Neural progenitor cell (in vitro differentiated cells): Measurements from ENCODE around the gene STPG1. TPM values are rescaled to one million over a fixed set of nuclear protein-coding genes. Genes with fewer than 3 reads are reported as not detected.

ENCODE experiments used
- DNase-seq: peaks from one replicate; pipeline ENCODE4 v3.0.0-alpha.2; 2016; ENCODE audit warnings: low spot score
- H2AFZ ChIP-seq: fragments of 200-600 bp; sonication (generic); replicated peaks from 2 replicates; pipeline ENCODE4 v1.6.1; 2016; ENCODE audit warnings: antibody characterized with exemption
- H3F3A ChIP-seq: fragments of 200-600 bp; sonication (generic); 2 replicates; pipeline ENCODE4 v1.6.1; 2016; ENCODE audit warnings: antibody characterized with exemption, low read depth
- H3K27ac ChIP-seq: fragments of 200-600 bp; sonication (generic); 2 replicates; pipeline ENCODE4 v1.5.1; 2016; ENCODE audit warnings: mild to moderate bottlenecking
- H3K27me3 ChIP-seq: fragments of 200-600 bp; sonication (generic); 2 replicates; pipeline ENCODE4 v1.6.1; 2016; ENCODE audit warnings: mild to moderate bottlenecking, moderate library complexity
- H3K36me3 ChIP-seq: fragments of 200-600 bp; sonication (generic); 2 replicates; pipeline ENCODE4 v1.5.1; 2016
- H3K4me1 ChIP-seq: fragments of 200-600 bp; sonication (generic); 2 replicates; pipeline ENCODE4 v1.6.1; 2016; ENCODE audit warnings: mixed run types
- H3K4me2 ChIP-seq: fragments of 200-600 bp; sonication (generic); 2 replicates; pipeline ENCODE4 v1.6.1; 2016
- H3K4me3 ChIP-seq: fragments of 200-600 bp; sonication (generic); 2 replicates; pipeline ENCODE4 v1.5.1; 2016
- H3K79me2 ChIP-seq: fragments of 200-600 bp; sonication (generic); 2 replicates; pipeline ENCODE4 v1.6.1; 2016; ENCODE audit warnings: low read depth
- H3K9ac ChIP-seq: fragments of 200-600 bp; sonication (generic); 2 replicates; pipeline ENCODE4 v1.6.1; 2016
- H3K9me3 ChIP-seq: fragments of 200-600 bp; sonication (generic); 2 replicates; pipeline ENCODE4 v1.5.1; 2016; ENCODE audit warnings: low read depth
- H4K20me1 ChIP-seq: fragments of 200-600 bp; sonication (generic); 2 replicates; pipeline ENCODE4 v1.6.1; 2016; ENCODE audit warnings: low read depth
- H3K27ac Mint-ChIP-seq: 3 replicates; pipeline ENCODE4 v1.8.0; 2021; ENCODE audit warnings: mixed read lengths
- H3K27me3 Mint-ChIP-seq: 2 replicates; pipeline ENCODE4 v1.8.0; 2022; ENCODE audit warnings: low read depth, mild to moderate bottlenecking, inconsistent platforms, moderate library complexity, mixed read lengths; ENCODE audit not compliant: insufficient read depth
- H3K36me3 Mint-ChIP-seq: 3 replicates; pipeline ENCODE4 v1.8.0; 2021; ENCODE audit warnings: mixed read lengths
- H3K4me1 Mint-ChIP-seq: 3 replicates; pipeline ENCODE4 v1.8.0; 2021; ENCODE audit warnings: mixed read lengths
- H3K4me3 Mint-ChIP-seq: 3 replicates; pipeline ENCODE4 v1.8.0; 2021; ENCODE audit warnings: mild to moderate bottlenecking, moderate library complexity, mixed read lengths
- H3K9me3 Mint-ChIP-seq: 3 replicates; pipeline ENCODE4 v1.8.0; 2020; ENCODE audit warnings: mixed read lengths
- CTCF ChIP-seq: fragments of 200-600 bp; sonication (generic); IDR thresholded peaks from 2 replicates; pipeline ENCODE4 v1.5.1; 2017; ENCODE audit warnings: antibody characterized with exemption, mild to moderate bottlenecking
- EZH2 ChIP-seq: fragments of 200-600 bp; sonication (generic); IDR thresholded peaks from 2 replicates; pipeline ENCODE4 v1.6.1; 2017; ENCODE audit warnings: antibody characterized with exemption, mild to moderate bottlenecking, moderate library complexity
- EZH2phosphoT487 ChIP-seq: fragments of 200-600 bp; sonication (generic); IDR thresholded peaks from 2 replicates; pipeline ENCODE4 v1.6.1; 2017; ENCODE audit warnings: antibody characterized with exemption
- total RNA-seq: library from RNA; depleted of rRNA; stranded (reverse); fragments of >200 nt; gene quantifications from 2 replicates; pipeline ENCODE4 v1.2.3, GENCODE V29; 2015; ENCODE audit warnings: low replicate concordance

STPG1 gene
- total RNA-seq, 1 donor from 2014 or later: 15.9 TPM

DNA sequence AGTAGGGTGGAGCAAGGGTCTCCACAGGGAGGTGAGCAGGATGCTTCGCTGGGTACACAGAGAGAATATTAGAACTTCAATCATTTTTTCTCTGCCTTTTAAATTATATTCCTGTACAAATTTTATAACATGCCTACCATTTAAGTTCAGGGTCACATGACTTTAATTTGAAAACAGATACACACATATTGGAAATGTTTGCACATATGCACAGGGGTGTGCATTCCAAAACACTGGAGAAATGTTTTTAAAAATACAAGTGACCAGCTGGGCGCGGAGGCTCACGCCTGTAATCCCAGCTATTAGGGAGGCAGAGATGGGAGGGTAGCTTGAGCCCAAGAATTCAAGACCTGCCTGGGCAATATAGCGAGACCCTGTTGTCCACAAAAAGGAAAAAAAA, 41.7 kb upstream of the STPG1 start:
- no peaks in the 10 kb centered on the region for H3K36me3 ChIP-seq

DNA sequence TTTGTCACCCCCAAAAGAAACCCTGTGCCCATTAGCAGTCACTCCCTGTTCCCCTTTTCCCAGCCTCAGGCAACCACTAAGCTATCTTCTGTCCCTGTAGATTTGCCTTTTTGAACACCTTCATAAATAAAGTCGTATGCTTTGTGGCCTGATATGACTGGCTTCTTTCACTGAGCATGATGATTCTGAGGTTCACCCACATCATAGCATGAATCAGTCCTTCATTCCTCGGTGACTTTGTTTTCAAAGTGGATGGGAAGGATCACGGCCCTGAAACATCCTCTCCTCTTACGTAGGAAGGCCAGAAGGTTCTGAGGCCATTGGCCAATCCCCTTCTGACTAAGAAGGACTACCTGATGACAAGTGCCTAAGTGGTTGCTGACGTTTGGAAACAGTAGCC, 41.1 kb upstream of the STPG1 start:
- H2AFZ ChIP-seq: no peak overlapping the region
- no peaks in the 10 kb centered on the region for H3K79me2 ChIP-seq
- DNase-seq: no peak
- no peaks in the 10 kb centered on the region for H3K9me3 Mint-ChIP-seq
- H4K20me1 ChIP-seq: no peaks in the 10 kb centered on the region
- no peaks in the 10 kb centered on the region for H3K36me3 ChIP-seq
- H3K9me3 ChIP-seq: no peaks in the 10 kb centered on the region
- no peaks in the 10 kb centered on the region for H3K27me3 ChIP-seq
- no peaks in the 10 kb centered on the region for H3K36me3 Mint-ChIP-seq
- no peaks in the 10 kb centered on the region for H3F3A ChIP-seq
- no peak overlapping the region for H3K4me3 Mint-ChIP-seq
- H3K9ac ChIP-seq: no peak overlapping the region
- no peak overlapping the region for H3K27ac ChIP-seq
- no peaks in the 10 kb centered on the region for H3K4me1 ChIP-seq
- H3K27me3 Mint-ChIP-seq: no peaks in the 10 kb centered on the region
- H3K4me2 ChIP-seq: no peak overlapping the region
- no peak overlapping the region for H3K27ac Mint-ChIP-seq
- H3K4me1 Mint-ChIP-seq: peaks cover 3% of the 10 kb centered on the region
- no peak overlapping the region for H3K4me3 ChIP-seq
- TF ChIP-seq CTCF (no peak), EZH2phosphoT487 (no peak), EZH2 (no peak)

More for the DNA sequence above, 41.7 kb upstream of the STPG1 start:
- Histone ChIP-seq H3K9me3 (no peaks in the 10 kb centered on the region), H3K27ac (no peak overlapping the region), H4K20me1 (no peaks in the 10 kb centered on the region), H3K79me2 (no peaks in the 10 kb centered on the region), H3K27me3 (no peaks in the 10 kb centered on the region), H3K4me2 (no peak overlapping the region), H3K4me1 (no peaks in the 10 kb centered on the region), H3F3A (no peaks in the 10 kb centered on the region), H3K9ac (no peak overlapping the region), H3K4me3 (no peak overlapping the region), H2AFZ (no peak overlapping the region)
- Mint-ChIP-seq H3K27ac (no peak overlapping the region), H3K36me3 (no peaks in the 10 kb centered on the region), H3K9me3 (no peaks in the 10 kb centered on the region), H3K4me1 (peaks cover 9% of the 10 kb centered on the region), H3K4me3 (no peak overlapping the region), H3K27me3 (no peaks in the 10 kb centered on the region)
- DNase-seq: no peak
- TF ChIP-seq EZH2: no peak
- TF ChIP-seq CTCF: no peak
- no peak for TF ChIP-seq EZH2phosphoT487

DNA sequence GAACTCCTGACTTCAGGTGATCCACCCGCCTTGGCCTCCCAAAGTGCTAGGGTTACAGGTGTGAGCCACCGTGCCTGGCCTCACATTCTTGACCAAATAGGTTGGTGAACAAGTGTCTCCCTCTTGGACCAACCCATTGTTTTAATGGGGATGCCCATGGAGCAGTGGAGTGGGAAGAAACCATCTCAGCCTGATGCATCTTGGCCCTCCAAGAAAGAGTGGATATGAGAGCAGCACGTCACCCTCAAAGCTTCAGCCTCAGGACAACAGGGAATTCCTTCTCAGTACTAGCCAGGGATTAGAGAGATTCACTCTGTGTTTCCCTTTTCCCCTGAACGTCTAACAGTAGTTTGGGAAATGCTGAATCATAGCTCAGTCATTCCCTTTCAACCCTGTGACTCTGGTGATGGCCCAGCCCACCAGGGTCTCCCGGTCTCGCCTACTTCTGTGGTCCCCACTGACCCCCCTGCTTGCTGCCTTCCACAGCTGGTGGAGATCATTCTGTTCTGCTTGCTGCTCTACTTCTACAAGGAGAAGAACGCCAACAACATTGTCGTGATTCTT, 39.4 kb upstream of the STPG1 start:
- Histone ChIP-seq H3K4me3 (no peak overlapping the region), H2AFZ (no peak overlapping the region), H4K20me1 (no peaks in the 10 kb centered on the region), H3K36me3 (no peaks in the 10 kb centered on the region), H3K79me2 (no peaks in the 10 kb centered on the region), H3K4me1 (no peaks in the 10 kb centered on the region), H3K9me3 (no peaks in the 10 kb centered on the region), H3K27me3 (no peaks in the 10 kb centered on the region), H3K9ac (no peak overlapping the region), H3K4me2 (no peak overlapping the region), H3F3A (no peaks in the 10 kb centered on the region), H3K27ac (no peak overlapping the region)
- H3K27me3 Mint-ChIP-seq: no peaks in the 10 kb centered on the region
- DNase-seq: no peak
- TF ChIP-seq EZH2: no peak
- H3K27ac Mint-ChIP-seq: no peak overlapping the region
- H3K9me3 Mint-ChIP-seq: no peaks in the 10 kb centered on the region
- no peak overlapping the region for H3K4me3 Mint-ChIP-seq
- no peaks in the 10 kb centered on the region for H3K36me3 Mint-ChIP-seq
- H3K4me1 Mint-ChIP-seq: no peaks in the 10 kb centered on the region

GRCh38 chr1:24451746-24452145, 38.2 kb upstream of the STPG1 start:
- Mint-ChIP-seq H3K27ac (no peak overlapping the region), H3K4me3 (no peak overlapping the region), H3K9me3 (no peaks in the 10 kb centered on the region), H3K27me3 (no peaks in the 10 kb centered on the region), H3K4me1 (no peaks in the 10 kb centered on the region), H3K36me3 (no peaks in the 10 kb centered on the region)
- Histone ChIP-seq H3K4me3 (no peak overlapping the region), H3K36me3 (no peaks in the 10 kb centered on the region), H3K4me1 (no peaks in the 10 kb centered on the region), H2AFZ (no peak overlapping the region), H3K27me3 (no peaks in the 10 kb centered on the region), H3K9ac (no peak overlapping the region), H4K20me1 (no peaks in the 10 kb centered on the region), H3K27ac (no peak overlapping the region), H3K79me2 (no peaks in the 10 kb centered on the region), H3F3A (no peaks in the 10 kb centered on the region), H3K9me3 (no peaks in the 10 kb centered on the region), H3K4me2 (no peak overlapping the region)
- no peak for DNase-seq
- TF ChIP-seq EZH2 (no peak), CTCF (no peak), EZH2phosphoT487 (no peak)
